ENCODE results near the gene CHRNA1. TPM values are rescaled to one million over a fixed set of nuclear protein-coding genes. Genes with fewer than 3 reads are reported as not detected.

The CHRNA1 gene
- total RNA-seq, 2 experiments from 2014 or later = not detected

DNA sequence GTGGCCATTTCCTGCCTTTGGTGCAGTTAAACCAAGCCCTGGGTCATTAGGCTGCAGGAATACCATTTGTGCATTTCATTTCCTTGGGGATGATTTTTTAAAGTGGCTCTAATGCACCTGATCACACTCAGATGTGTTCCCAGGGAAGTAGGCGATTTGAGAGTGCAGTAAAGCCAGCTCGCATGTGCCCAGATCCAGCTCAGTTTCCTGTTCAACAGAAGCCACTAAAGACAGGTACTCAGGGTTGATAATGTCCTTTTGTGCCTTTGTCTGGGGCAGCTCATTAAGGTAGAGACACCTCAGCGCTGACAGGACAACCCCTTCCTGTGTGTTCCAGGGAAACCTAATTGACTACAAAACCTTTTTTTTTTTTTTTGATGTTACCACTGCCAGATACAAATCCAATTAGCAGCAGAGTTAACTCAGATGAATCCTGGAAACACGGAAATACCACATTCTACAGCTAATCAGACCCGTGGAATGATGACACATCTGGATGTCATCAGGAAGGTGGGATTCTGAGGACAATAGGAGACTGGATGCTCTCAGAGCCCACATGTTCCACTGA, 15.2 kb upstream of the CHRNA1 start:
- Mint-ChIP-seq H3K4me3 (no peak overlapping the region), H3K4me1 (peaks cover 51% of the 10 kb centered on the region), H3K9me3 (no peaks in the 10 kb centered on the region), H3K27ac (peak overlapping the region; percentile 87), H3K27me3 (no peaks in the 10 kb centered on the region), H3K36me3 (ENCODE audit: low read depth) (no peaks in the 10 kb centered on the region)
- DNase-seq = no peak
- POLR2A ChIA-PET = no interaction called here
- CTCF ChIA-PET = interaction anchor here (0.6 kb wide), 1 partner anchor 15 kb away, joined by 3 read pairs; no protein-coding TSS in a partner anchor

DNA sequence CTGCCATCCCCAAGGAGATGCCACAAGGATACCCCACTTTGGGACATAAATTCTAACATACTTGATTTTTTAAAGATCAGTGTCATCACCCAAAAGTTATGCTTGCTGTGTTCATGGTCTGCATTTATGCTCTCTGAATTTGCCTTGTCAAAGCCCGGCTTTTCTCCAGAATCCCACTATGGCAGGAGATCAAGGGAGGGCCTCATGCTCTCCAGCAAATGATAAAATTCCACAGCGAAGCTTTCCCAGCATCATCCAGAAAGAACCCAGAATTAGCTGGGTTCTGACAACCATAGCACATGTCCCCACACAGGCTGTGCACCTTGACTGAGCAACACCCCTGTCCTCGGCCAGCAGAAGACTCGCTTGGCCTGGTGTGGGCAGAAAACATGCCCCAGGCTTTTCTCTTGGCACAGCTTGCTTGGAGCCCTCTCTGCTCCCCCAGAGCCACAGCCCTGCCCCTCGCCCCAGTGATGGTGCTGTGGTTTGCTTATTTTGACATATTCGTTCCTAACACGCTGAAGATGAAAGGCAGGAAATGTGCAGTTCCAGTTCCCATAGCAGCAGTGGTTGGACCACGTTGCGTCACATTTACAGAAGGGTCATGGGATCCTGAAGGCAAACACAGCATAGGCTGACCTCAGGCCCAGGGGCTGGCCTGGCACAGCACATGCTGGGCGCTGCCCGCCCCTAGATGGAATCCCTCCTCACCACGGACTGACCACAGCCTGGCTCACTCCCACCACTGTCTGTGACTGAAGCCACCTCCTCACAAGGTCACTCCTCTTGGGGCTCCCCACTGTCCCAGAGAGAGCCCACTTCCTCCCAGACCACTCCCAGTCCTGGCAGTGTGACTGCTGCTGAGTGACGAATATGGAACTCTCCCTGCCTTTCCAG, 14.1 kb upstream of the CHRNA1 start:
- Mint-ChIP-seq H3K4me3 (peak overlapping the region; percentile 3), H3K9me3 (no peaks in the 10 kb centered on the region), H3K4me1 (peaks cover 51% of the 10 kb centered on the region), H3K27ac (peak overlapping the region; percentile 87), H3K36me3 (ENCODE audit: low read depth) (no peaks in the 10 kb centered on the region), H3K27me3 (peaks cover 2% of the 10 kb centered on the region)
- POLR2A ChIA-PET = no interaction called here
- peak; percentile 88 for DNase-seq
- CTCF ChIA-PET = interaction anchor here (1.0 kb wide), 1 partner anchor 79 kb away, joined by 4 read pairs; no protein-coding TSS in a partner anchor

DNA sequence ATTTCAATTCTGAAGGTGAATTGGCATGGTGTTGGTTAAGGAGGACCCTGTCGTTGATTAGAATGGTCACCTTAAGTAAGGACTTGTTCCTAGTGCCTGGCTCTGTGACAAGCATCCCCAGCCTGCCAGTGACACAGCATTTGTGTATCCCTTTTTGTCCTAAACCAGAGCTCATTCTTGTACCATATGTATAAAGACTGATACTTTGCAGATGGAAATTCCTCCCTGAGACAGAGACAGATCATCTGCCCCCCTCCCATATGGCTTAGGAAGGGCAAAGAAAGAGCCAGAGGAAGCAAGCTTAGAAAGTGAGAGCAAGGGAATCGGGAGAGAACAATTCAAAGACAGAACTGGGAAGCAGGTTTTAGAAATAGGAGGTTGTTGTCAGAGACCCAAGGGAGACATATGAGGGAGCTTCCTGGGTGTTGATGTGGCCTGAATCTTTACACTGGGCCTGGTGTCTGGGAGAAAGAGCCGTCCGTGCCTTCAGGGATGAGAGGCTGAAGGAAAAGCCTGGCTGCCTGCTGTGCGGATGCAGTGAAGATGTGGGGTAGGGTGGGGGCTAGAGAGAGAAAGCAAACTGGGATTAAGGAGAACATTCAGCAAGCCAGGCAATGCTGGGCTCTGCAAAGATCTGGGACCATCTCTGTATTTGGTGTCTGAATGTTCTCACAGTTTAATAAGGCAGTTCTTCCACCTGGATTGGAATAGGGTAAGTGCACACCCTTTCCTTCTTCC, 13.2 kb upstream of the CHRNA1 start:
- H3K27ac Mint-ChIP-seq = peak overlapping the region; percentile 87

DNA sequence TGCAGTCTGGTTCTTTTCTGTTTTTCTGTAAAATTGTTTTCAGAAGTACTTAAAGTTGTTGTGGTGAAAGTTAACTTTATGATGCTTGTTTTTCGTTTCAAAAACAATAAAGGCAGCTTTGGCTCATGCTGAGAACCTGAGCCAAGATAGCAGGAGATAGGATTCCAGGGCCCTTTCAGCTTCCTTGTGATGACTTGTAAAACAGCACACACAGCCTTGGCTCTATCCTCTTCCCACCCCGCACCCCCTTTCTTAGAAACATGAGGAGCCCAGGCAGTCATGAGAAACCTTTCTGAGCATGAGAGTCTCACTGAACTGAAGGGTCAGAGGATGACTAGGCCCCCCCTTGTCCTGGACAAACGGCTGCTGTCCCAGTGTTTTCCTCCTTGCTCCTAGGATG, 12.4 kb upstream of the CHRNA1 start:
- H3K27me3 Mint-ChIP-seq = peaks cover 2% of the 10 kb centered on the region
- no peak overlapping the region for H3K4me3 Mint-ChIP-seq
- H3K27ac Mint-ChIP-seq = no peak overlapping the region
- H3K9me3 Mint-ChIP-seq = no peaks in the 10 kb centered on the region
- no peaks in the 10 kb centered on the region for H3K36me3 Mint-ChIP-seq (ENCODE audit: low read depth)
- peaks cover 51% of the 10 kb centered on the region for H3K4me1 Mint-ChIP-seq
- no peak for DNase-seq
- ChIA-PET CTCF (interaction anchor here (1.2 kb wide), 1 partner anchor 8 kb away, joined by 4 read pairs; no protein-coding TSS in a partner anchor), POLR2A (no interaction called here)

More for the DNA sequence above, 13.2 kb upstream of the CHRNA1 start:
- Mint-ChIP-seq H3K27me3 (peaks cover 2% of the 10 kb centered on the region), H3K9me3 (no peaks in the 10 kb centered on the region), H3K4me1 (peaks cover 51% of the 10 kb centered on the region), H3K4me3 (no peak overlapping the region), H3K36me3 (ENCODE audit: low read depth) (no peaks in the 10 kb centered on the region)
- CTCF ChIA-PET = interaction anchor here (0.6 to 1.0 kb wide), 2 partner anchors 61 to 78 kb away, joined by 3 to 4 read pairs; no protein-coding TSS in a partner anchor
- DNase-seq = no peak
- POLR2A ChIA-PET = no interaction called here

DNA sequence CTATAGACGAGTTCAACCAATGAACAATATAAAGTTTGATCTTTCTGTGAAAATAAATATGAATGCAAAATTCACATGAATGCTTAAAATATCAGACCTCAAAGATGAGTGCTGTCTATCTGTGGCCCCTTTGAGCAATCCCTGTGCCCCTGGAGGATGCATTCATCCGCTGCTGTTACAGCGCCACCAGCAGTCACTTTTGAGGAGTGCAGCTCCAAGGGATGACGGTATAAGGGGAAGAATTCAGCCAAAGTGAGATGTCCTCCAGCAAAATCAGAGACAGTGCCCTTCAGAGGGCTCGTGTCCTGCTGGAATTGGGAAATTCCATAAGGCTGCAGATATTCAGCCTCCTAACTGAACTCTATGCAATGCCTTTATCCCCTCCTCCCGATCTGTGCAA, 12.0 kb upstream of the CHRNA1 start:
- no peak overlapping the region for H3K27ac Mint-ChIP-seq
- no peaks in the 10 kb centered on the region for H3K36me3 Mint-ChIP-seq (ENCODE audit: low read depth)
- ChIA-PET CTCF (interaction anchor here (0.5 to 1.2 kb wide), 2 partner anchors 8 to 363 kb away, joined by 4 read pairs; no protein-coding TSS in a partner anchor), POLR2A (no interaction called here)
- no peak overlapping the region for H3K4me3 Mint-ChIP-seq
- DNase-seq = peak; percentile 13
- H3K9me3 Mint-ChIP-seq = no peaks in the 10 kb centered on the region
- peaks cover 51% of the 10 kb centered on the region for H3K4me1 Mint-ChIP-seq
- H3K27me3 Mint-ChIP-seq = peaks cover 2% of the 10 kb centered on the region

- H3K4me1 Mint-ChIP-seq = peaks cover 51% of the 10 kb centered on the region
These were observed 11.3 kb upstream of the CHRNA1 start for GRCh38 chr2:174775571-174775980.

GRCh38 chr2:174774886-174775285, 10.6 kb upstream of the CHRNA1 start:
- no peak for DNase-seq
- peaks cover 45% of the 10 kb centered on the region for H3K4me1 Mint-ChIP-seq
- no peak overlapping the region for H3K27ac Mint-ChIP-seq
- peaks cover 2% of the 10 kb centered on the region for H3K27me3 Mint-ChIP-seq
- H3K4me3 Mint-ChIP-seq = no peak overlapping the region
- ChIA-PET POLR2A (no interaction called here), CTCF (interaction anchor here (0.6 to 1.1 kb wide), 5 partner anchors 14 to 209 kb away, joined by 3 to 5 read pairs (median 3); no protein-coding TSS in a partner anchor)
- H3K36me3 Mint-ChIP-seq (ENCODE audit: low read depth) = no peaks in the 10 kb centered on the region
- no peaks in the 10 kb centered on the region for H3K9me3 Mint-ChIP-seq

More at GRCh38 chr2:174775571-174775980, 11.3 kb upstream of the CHRNA1 start:
- Mint-ChIP-seq H3K9me3 (no peaks in the 10 kb centered on the region), H3K4me3 (no peak overlapping the region), H3K27me3 (peaks cover 2% of the 10 kb centered on the region), H3K36me3 (ENCODE audit: low read depth) (no peaks in the 10 kb centered on the region), H3K27ac (no peak overlapping the region)
- ChIA-PET CTCF (interaction anchor here (0.6 to 1.2 kb wide), 6 partner anchors 9 to 209 kb away, joined by 3 to 5 read pairs (median 3); no protein-coding TSS in a partner anchor), POLR2A (no interaction called here)
- DNase-seq = no peak

GRCh38 chr2:174773215-174773614, 8.9 kb upstream of the CHRNA1 start:
- no peaks in the 10 kb centered on the region for H3K9me3 Mint-ChIP-seq
- ChIA-PET CTCF (interaction anchor here (0.7 to 1.7 kb wide), 3 partner anchors 18 to 286 kb away, joined by 3 to 6 read pairs (median 3); partner anchors contain the start of gene GPR155), POLR2A (no interaction called here)
- no peaks in the 10 kb centered on the region for H3K36me3 Mint-ChIP-seq (ENCODE audit: low read depth)
- peaks cover 31% of the 10 kb centered on the region for H3K4me1 Mint-ChIP-seq
- no peak for DNase-seq
- H3K27me3 Mint-ChIP-seq = peaks cover 2% of the 10 kb centered on the region
- H3K4me3 Mint-ChIP-seq = no peak overlapping the region
- no peak overlapping the region for H3K27ac Mint-ChIP-seq

- CTCF ChIA-PET = interaction anchor here (0.6 to 2.9 kb wide), 5 partner anchors 19 to 218 kb away, joined by 3 to 12 read pairs (median 6); no protein-coding TSS in a partner anchor
- no peaks in the 10 kb centered on the region for H3K9me3 Mint-ChIP-seq
- H3K36me3 Mint-ChIP-seq (ENCODE audit: low read depth) = no peaks in the 10 kb centered on the region
These were observed 8.2 kb upstream of the CHRNA1 start for GRCh38 chr2:174772472-174772801.

DNA sequence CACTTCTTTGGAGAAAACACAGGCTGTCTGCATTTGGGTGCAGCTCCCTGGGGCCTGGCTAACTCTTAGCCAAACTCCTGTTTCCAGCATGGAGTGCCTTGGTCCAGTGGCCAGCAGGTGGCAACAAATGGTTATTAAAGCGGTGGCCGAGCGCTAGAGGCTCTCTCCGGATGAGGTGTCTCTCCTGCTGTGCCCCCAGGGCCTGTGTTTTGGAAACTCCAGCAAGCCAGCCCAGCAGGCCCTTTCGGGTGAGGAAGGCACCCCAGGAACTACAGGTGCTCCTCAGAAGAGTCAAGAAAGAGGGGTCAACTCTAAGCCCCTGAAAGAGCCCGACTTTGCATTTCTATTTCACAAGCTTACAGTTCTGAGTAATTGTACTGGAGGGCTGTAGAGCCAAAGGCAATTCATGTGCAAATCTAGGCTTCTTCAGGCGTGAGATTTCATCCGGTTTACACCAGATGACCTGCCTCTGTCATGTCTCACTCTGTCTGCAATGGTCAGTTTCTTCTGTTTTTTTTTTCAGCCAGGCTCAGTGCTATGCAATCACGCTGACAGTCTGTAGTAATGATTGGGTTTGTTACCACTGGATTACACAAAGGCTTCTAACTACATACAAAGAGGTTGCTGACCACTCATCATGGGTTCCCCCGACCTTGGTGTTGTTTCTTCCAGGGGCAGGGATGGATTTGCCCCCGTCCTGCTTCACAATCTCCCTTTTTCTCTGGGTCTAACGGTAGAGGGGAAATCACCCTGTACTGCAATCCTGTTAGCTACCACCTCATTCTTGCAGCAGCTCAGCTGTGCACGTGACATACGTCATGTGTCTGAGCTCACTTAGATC, 7.6 kb upstream of the CHRNA1 start:
- Mint-ChIP-seq H3K27me3 (peaks cover 6% of the 10 kb centered on the region), H3K9me3 (no peaks in the 10 kb centered on the region), H3K36me3 (ENCODE audit: low read depth) (no peaks in the 10 kb centered on the region), H3K27ac (no peak overlapping the region), H3K4me1 (peaks cover 18% of the 10 kb centered on the region), H3K4me3 (no peak overlapping the region)
- CTCF ChIA-PET = interaction anchor here (0.6 to 2.9 kb wide), 7 partner anchors 20 to 343 kb away, joined by 3 to 12 read pairs (median 5); no protein-coding TSS in a partner anchor
- POLR2A ChIA-PET = no interaction called here
- peak; percentile 51 for DNase-seq

More at GRCh38 chr2:174772472-174772801, 8.2 kb upstream of the CHRNA1 start:
- POLR2A ChIA-PET = no interaction called here
- H3K27ac Mint-ChIP-seq = no peak overlapping the region
- peaks cover 2% of the 10 kb centered on the region for H3K27me3 Mint-ChIP-seq
- peaks cover 24% of the 10 kb centered on the region for H3K4me1 Mint-ChIP-seq
- no peak for DNase-seq
- H3K4me3 Mint-ChIP-seq = no peak overlapping the region

DNA sequence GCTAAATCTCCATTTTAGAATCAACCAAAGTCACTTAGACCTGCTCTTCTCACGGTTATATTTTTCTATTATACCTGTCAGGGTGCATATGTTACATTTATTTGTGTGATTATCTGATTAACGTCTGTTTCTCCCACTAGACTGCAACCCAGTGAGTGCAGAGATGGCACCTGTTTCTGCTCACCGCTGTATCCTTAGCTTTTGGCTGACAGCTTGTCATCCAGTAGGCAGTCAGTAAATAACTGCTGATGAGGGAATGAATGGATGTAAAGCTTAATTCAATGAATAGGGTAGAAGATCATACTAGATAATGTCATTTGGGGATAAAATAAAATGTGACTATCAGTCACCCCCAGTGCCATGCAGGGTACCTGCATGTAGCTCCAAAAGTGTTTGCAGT, 6.9 kb upstream of the CHRNA1 start:
- peaks cover 11% of the 10 kb centered on the region for H3K4me1 Mint-ChIP-seq
- peak overlapping the region; percentile 50 for H3K27ac Mint-ChIP-seq
- DNase-seq = no peak
- H3K36me3 Mint-ChIP-seq (ENCODE audit: low read depth) = no peaks in the 10 kb centered on the region
- H3K4me3 Mint-ChIP-seq = no peak overlapping the region
- peaks cover 6% of the 10 kb centered on the region for H3K27me3 Mint-ChIP-seq
- no peaks in the 10 kb centered on the region for H3K9me3 Mint-ChIP-seq
- ChIA-PET POLR2A (no interaction called here), CTCF (interaction anchor here (0.6 to 2.9 kb wide), 5 partner anchors 22 to 343 kb away, joined by 3 to 12 read pairs (median 5); no protein-coding TSS in a partner anchor)

- POLR2A ChIA-PET = no interaction called here
- CTCF ChIA-PET = no interaction called here
- no peaks in the 10 kb centered on the region for H3K36me3 Mint-ChIP-seq (ENCODE audit: low read depth)
- H3K4me3 Mint-ChIP-seq = no peak overlapping the region
- DNase-seq = no peak
- H3K9me3 Mint-ChIP-seq = no peaks in the 10 kb centered on the region
- no peak overlapping the region for H3K27ac Mint-ChIP-seq
- H3K4me1 Mint-ChIP-seq = no peaks in the 10 kb centered on the region
- peaks cover 4% of the 10 kb centered on the region for H3K27me3 Mint-ChIP-seq
These were observed 4.3 kb upstream of the CHRNA1 start for GRCh38 chr2:174768557-174768956.

Measured in activated CD4-positive, alpha-beta T cell treated with anti-CD3 and anti-CD28 coated beads, Interleukin-2, amount 10 ng/mL, durations not matched to agents 7 days and 5 days (primary cell).